Cerebellar nuclear complex (tissue), 1 donor: ENCODE data around the gene CHPF.

Source experiments
- DNase-seq, 2 experiments: peaks; one replicate each; lab custom pipeline; 2025; lab: John Stamatoyannopoulos, UW

Gene CHPF

GRCh38 chr2:219531639-219532377 lies 11.8 kb downstream of the CHPF start:
- no peak for DNase-seq

GRCh38 chr2:219530048-219530963 lies 13.3 kb downstream of the CHPF start:
- DNase-seq: peak; percentile 8 to 64

GRCh38 chr2:219527472-219527871 lies 16.1 kb downstream of the CHPF start:
- DNase-seq: no peak

GRCh38 chr2:219527076-219527394 lies 16.6 kb downstream of the CHPF start:
- no peak for DNase-seq

GRCh38 chr2:219526320-219527075 lies 17.1 kb downstream of the CHPF start:
- no peak for DNase-seq

GRCh38 chr2:219525533-219526232 lies 17.9 kb downstream of the CHPF start:
- DNase-seq: no peak

- DNase-seq: no peak
These were observed 18.8 kb downstream of the CHPF start for GRCh38 chr2:219524817-219525216.

- no peak for DNase-seq
These were observed 20.5 kb downstream of the CHPF start for GRCh38 chr2:219523031-219523671.

GRCh38 chr2:219522111-219523030 lies 21.2 kb downstream of the CHPF start:
- no peak for DNase-seq

- no peak for DNase-seq
These were observed 22.3 kb downstream of the CHPF start for GRCh38 chr2:219521066-219521880.

GRCh38 chr2:219520079-219520478 lies 23.5 kb downstream of the CHPF start:
- DNase-seq: no peak

GRCh38 chr2:219519526-219519916 lies 24.1 kb downstream of the CHPF start:
- DNase-seq: no peak

GRCh38 chr2:219517954-219518778 lies 25.4 kb downstream of the CHPF start:
- no peak for DNase-seq

- no peak for DNase-seq
These were observed 26.7 kb downstream of the CHPF start for GRCh38 chr2:219516888-219517287.

GRCh38 chr2:219515874-219516629 lies 27.6 kb downstream of the CHPF start:
- DNase-seq: no peak

- no peak for DNase-seq
These were observed 28.8 kb downstream of the CHPF start for GRCh38 chr2:219514836-219515235.

- no peak for DNase-seq
These were observed 29.3 kb downstream of the CHPF start, which contains the start of gene ASIC4 for GRCh38 chr2:219514196-219514761. Gene ASIC4 (plus strand): TSS chr2:219514482. CDS start chr2:219514725, 243 bp downstream.
